ENCODE data around the gene ASCC1.
"Not testable (repeated sequence)": the region's sequence is repeated elsewhere in the genome, so short reads cannot be mapped to it uniquely, and the experiment has no call there.

The ASCC1 gene

GRCh38 chr10:72218726-72219125, 2.6 kb upstream of the ASCC1 start:
- peak overlapping the region in 1 of 2 donors; percentile 30 for H3K9ac ChIP-seq (ENCODE audit: low read length in 2 of 2)
- peak overlapping the region; percentile 4 to 6 for H3K4me3 ChIP-seq (ENCODE audit: low read length in 2 of 2)
- no peaks in the 10 kb centered on the region for H3K27me3 ChIP-seq (ENCODE audit: control insufficient read depth in 1 of 2, insufficient read depth in 2 of 2, low read length in 2 of 2)
- H3K4me1 ChIP-seq (ENCODE audit: control insufficient read depth, insufficient read depth, low read length): peaks cover 26% of the 10 kb centered on the region
- H3K27ac ChIP-seq (ENCODE audit: low read length): peak overlapping the region; percentile 37
- no peaks in the 10 kb centered on the region for H3K36me3 ChIP-seq (ENCODE audit: control insufficient read depth in 2 of 2, insufficient read depth in 2 of 2, low read length in 2 of 2)
- H3K9me3 ChIP-seq (ENCODE audit: control insufficient read depth in 2 of 2, low read length in 2 of 2): no peaks in the 10 kb centered on the region

- H3K9ac ChIP-seq (ENCODE audit: low read length in 2 of 2): peak overlapping the region in 1 of 2 donors; percentile 30
- H3K36me3 ChIP-seq (ENCODE audit: control insufficient read depth in 2 of 2, insufficient read depth in 2 of 2, low read length in 2 of 2): no peaks in the 10 kb centered on the region
- no peaks in the 10 kb centered on the region for H3K9me3 ChIP-seq (ENCODE audit: control insufficient read depth in 2 of 2, low read length in 2 of 2)
- no peaks in the 10 kb centered on the region for H3K27me3 ChIP-seq (ENCODE audit: control insufficient read depth in 1 of 2, insufficient read depth in 2 of 2, low read length in 2 of 2)
- H3K4me3 ChIP-seq (ENCODE audit: low read length in 2 of 2): peak overlapping the region; percentile 4 to 6
- H3K4me1 ChIP-seq (ENCODE audit: control insufficient read depth, insufficient read depth, low read length): peaks cover 26% of the 10 kb centered on the region
- H3K27ac ChIP-seq (ENCODE audit: low read length): peak overlapping the region; percentile 37
These were observed 2.2 kb upstream of the ASCC1 start for GRCh38 chr10:72218325-72218724.

DNA sequence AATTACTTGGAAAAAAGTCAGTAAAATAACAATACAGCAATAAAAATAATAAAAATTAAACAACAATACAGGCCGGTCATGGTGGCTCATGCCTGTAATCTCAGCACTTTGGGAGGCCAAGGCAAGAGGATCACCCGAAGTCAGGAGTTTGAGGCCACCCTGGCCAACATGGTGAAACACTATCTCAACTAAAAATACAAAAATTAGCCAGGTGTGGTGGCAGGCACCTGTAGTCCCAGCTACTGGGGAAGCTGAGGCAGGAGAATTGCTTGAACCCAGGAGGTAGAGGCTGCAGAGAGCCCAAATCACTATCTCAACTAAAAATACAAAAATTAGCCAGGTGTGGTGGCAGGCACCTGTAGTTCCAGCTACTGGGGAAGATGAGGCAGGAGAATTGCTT, 4.2 kb downstream of the ASCC1 start:
- Histone ChIP-seq H3K4me1 (ENCODE audit: control insufficient read depth, insufficient read depth, low read length) (peaks cover 12% of the 10 kb centered on the region), H3K36me3 (ENCODE audit: control insufficient read depth in 2 of 2, insufficient read depth in 2 of 2, low read length in 2 of 2) (peaks cover 6 to 12% of the 10 kb centered on the region in 2 donors)
- H3K27me3 ChIP-seq (ENCODE audit: control insufficient read depth in 1 of 2, insufficient read depth in 2 of 2, low read length in 2 of 2); H3K9ac ChIP-seq (ENCODE audit: low read length in 2 of 2); H3K4me3 ChIP-seq (ENCODE audit: low read length in 2 of 2); H3K27ac ChIP-seq (ENCODE audit: low read length); H3K9me3 ChIP-seq (ENCODE audit: control insufficient read depth in 2 of 2, low read length in 2 of 2): not testable (repeated sequence)

DNA sequence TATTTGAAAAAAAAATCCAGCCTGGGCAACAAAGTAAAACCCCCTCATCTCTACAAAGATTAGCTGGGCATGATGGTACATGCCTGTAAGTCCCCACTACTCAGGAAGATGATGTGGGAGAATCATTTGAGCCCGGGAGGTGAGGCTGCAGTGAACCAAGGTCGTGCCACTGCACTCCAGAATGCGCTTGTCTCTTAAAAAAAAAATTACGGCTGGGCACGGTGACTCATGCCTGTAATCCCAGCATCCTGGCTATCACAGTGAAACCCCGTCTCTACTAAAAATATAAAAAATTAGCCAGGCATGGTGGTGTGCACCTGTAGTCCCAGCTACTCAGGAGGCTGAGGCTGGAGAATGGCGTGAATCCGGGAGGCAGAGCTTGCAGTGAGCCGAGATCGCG, 4.7 kb downstream of the ASCC1 start:
- H3K4me3 ChIP-seq (ENCODE audit: low read length in 2 of 2); H3K9ac ChIP-seq (ENCODE audit: low read length in 2 of 2); H3K9me3 ChIP-seq (ENCODE audit: control insufficient read depth in 2 of 2, low read length in 2 of 2); H3K27me3 ChIP-seq (ENCODE audit: control insufficient read depth in 1 of 2, insufficient read depth in 2 of 2, low read length in 2 of 2); H3K4me1 ChIP-seq (ENCODE audit: control insufficient read depth, insufficient read depth, low read length); H3K27ac ChIP-seq (ENCODE audit: low read length): not testable (repeated sequence)
- H3K36me3 ChIP-seq (ENCODE audit: control insufficient read depth in 2 of 2, insufficient read depth in 2 of 2, low read length in 2 of 2): peaks cover 6 to 12% of the 10 kb centered on the region in 2 donors

GRCh38 chr10:72208526-72208925, 7.5 kb downstream of the ASCC1 start:
- not testable (repeated sequence) for H3K9ac ChIP-seq (ENCODE audit: low read length in 2 of 2); H3K27me3 ChIP-seq (ENCODE audit: control insufficient read depth in 1 of 2, insufficient read depth in 2 of 2, low read length in 2 of 2); H3K27ac ChIP-seq (ENCODE audit: low read length); H3K4me3 ChIP-seq (ENCODE audit: low read length in 2 of 2); H3K4me1 ChIP-seq (ENCODE audit: control insufficient read depth, insufficient read depth, low read length); H3K9me3 ChIP-seq (ENCODE audit: control insufficient read depth in 2 of 2, low read length in 2 of 2)
- peaks cover 11 to 16% of the 10 kb centered on the region in 2 donors for H3K36me3 ChIP-seq (ENCODE audit: control insufficient read depth in 2 of 2, insufficient read depth in 2 of 2, low read length in 2 of 2)

DNA sequence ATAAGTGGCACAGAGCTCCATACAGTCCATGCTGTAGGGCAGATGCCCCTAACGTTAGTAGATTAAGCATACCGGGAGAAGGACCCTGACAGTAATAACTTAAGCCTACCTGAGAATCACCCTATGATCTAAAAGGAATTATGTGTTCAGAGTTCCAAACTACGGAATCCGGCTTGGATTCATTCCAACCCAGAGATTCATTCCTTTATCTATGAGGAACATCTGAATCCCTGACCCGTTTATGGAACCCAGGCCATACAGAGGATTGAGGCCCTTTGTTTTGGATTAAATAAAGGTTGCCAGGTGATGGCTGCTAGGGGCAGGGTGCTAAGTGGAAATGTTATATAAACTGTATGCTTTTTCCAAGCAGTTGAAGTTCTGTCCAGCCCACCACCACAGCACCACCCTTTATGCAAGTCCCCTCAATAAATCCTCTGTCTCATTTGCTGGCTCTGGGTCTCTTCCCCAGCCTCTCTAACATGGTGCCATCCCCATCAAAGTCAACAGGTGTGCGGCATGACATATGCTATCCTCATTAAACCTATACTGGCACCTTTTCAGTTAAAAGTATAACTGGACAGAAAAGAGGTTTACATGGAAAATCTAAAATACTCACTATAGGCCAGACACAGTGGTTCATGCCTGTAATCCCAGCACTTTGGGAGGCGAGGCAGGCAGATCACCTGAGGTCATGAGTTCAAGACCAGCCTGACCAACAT, 9.4 kb downstream of the ASCC1 start:
- no peaks in the 10 kb centered on the region for H3K4me1 ChIP-seq (ENCODE audit: control insufficient read depth, insufficient read depth, low read length)
- H3K27ac ChIP-seq (ENCODE audit: low read length): no peak overlapping the region
- H3K36me3 ChIP-seq (ENCODE audit: control insufficient read depth in 2 of 2, insufficient read depth in 2 of 2, low read length in 2 of 2): peaks cover 11 to 14% of the 10 kb centered on the region in 2 donors
- no peaks in the 10 kb centered on the region for H3K27me3 ChIP-seq (ENCODE audit: control insufficient read depth in 1 of 2, insufficient read depth in 2 of 2, low read length in 2 of 2)
- no peak overlapping the region for H3K9ac ChIP-seq (ENCODE audit: low read length in 2 of 2)
- no peaks in the 10 kb centered on the region for H3K9me3 ChIP-seq (ENCODE audit: control insufficient read depth in 2 of 2, low read length in 2 of 2)
- H3K4me3 ChIP-seq (ENCODE audit: low read length in 2 of 2): no peak overlapping the region

DNA sequence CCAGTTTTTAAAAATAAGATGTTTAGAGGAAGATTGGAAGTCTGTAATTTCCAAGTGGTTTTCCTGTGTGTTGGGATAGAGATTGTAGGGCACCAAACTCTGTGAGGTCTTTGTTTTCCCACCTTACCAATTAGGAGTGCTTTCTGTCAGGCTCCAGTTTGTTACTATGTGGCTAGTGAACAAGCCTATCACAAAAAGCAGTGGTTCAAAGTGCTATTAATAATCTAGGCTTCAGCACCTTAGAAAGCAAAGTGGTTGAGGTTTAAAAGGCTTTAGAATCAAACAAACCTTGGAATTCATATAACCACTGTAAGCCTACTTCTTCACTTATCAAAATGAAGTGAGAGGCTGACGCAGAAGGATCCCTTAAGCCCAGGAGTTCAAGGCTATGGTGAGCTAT, 11.4 kb downstream of the ASCC1 start:
- Histone ChIP-seq H3K27me3 (ENCODE audit: control insufficient read depth in 1 of 2, insufficient read depth in 2 of 2, low read length in 2 of 2) (no peaks in the 10 kb centered on the region), H3K4me1 (ENCODE audit: control insufficient read depth, insufficient read depth, low read length) (no peaks in the 10 kb centered on the region), H3K36me3 (ENCODE audit: control insufficient read depth in 2 of 2, insufficient read depth in 2 of 2, low read length in 2 of 2) (peaks cover 8 to 17% of the 10 kb centered on the region in 2 donors)

GRCh38 chr10:72204296-72204695, 11.8 kb downstream of the ASCC1 start:
- Histone ChIP-seq H3K9ac (ENCODE audit: low read length in 2 of 2) (no peak overlapping the region), H3K9me3 (ENCODE audit: control insufficient read depth in 2 of 2, low read length in 2 of 2) (no peaks in the 10 kb centered on the region), H3K4me3 (ENCODE audit: low read length in 2 of 2) (no peak overlapping the region), H3K36me3 (ENCODE audit: control insufficient read depth in 2 of 2, insufficient read depth in 2 of 2, low read length in 2 of 2) (peaks cover 8 to 16% of the 10 kb centered on the region in 2 donors), H3K4me1 (ENCODE audit: control insufficient read depth, insufficient read depth, low read length) (no peaks in the 10 kb centered on the region), H3K27ac (ENCODE audit: low read length) (no peak overlapping the region), H3K27me3 (ENCODE audit: control insufficient read depth in 1 of 2, insufficient read depth in 2 of 2, low read length in 2 of 2) (no peaks in the 10 kb centered on the region)

More for the DNA sequence above, 11.4 kb downstream of the ASCC1 start:
- Histone ChIP-seq H3K9ac (ENCODE audit: low read length in 2 of 2) (no peak overlapping the region), H3K4me3 (ENCODE audit: low read length in 2 of 2) (no peak overlapping the region), H3K9me3 (ENCODE audit: control insufficient read depth in 2 of 2, low read length in 2 of 2) (no peaks in the 10 kb centered on the region), H3K27ac (ENCODE audit: low read length) (no peak overlapping the region)

GRCh38 chr10:72201293-72201692, 14.8 kb downstream of the ASCC1 start:
- H3K36me3 ChIP-seq (ENCODE audit: control insufficient read depth in 2 of 2, insufficient read depth in 2 of 2, low read length in 2 of 2): peaks cover 8 to 16% of the 10 kb centered on the region in 2 donors
- H3K9ac ChIP-seq (ENCODE audit: low read length in 2 of 2): no peak overlapping the region
- no peaks in the 10 kb centered on the region for H3K27me3 ChIP-seq (ENCODE audit: control insufficient read depth in 1 of 2, insufficient read depth in 2 of 2, low read length in 2 of 2)
- H3K4me1 ChIP-seq (ENCODE audit: control insufficient read depth, insufficient read depth, low read length): no peaks in the 10 kb centered on the region
- no peaks in the 10 kb centered on the region for H3K9me3 ChIP-seq (ENCODE audit: control insufficient read depth in 2 of 2, low read length in 2 of 2)
- no peak overlapping the region for H3K4me3 ChIP-seq (ENCODE audit: low read length in 2 of 2)
- no peak overlapping the region for H3K27ac ChIP-seq (ENCODE audit: low read length)

DNA sequence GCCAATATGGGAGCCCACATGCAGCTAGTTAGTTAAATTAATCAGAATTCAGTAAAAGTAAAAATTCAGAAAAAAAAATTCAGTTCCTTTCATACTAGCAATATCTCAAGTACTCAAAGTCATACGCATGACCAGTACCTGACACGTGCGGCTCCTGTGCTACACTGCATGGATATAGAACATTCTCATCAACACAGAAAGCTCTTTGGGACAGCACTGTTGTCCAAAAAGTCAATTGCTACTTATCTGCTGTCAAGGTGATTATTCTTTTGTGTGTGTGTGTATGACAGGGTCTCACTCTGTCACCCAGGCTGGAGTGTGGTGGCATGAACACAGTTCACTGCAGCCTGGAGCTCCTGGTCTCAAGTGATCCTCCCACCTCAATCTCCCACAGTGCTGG, 15.2 kb downstream of the ASCC1 start:
- H3K9ac ChIP-seq (ENCODE audit: low read length in 2 of 2): no peak overlapping the region
- peaks cover 8 to 18% of the 10 kb centered on the region in 2 donors for H3K36me3 ChIP-seq (ENCODE audit: control insufficient read depth in 2 of 2, insufficient read depth in 2 of 2, low read length in 2 of 2)
- no peak overlapping the region for H3K27ac ChIP-seq (ENCODE audit: low read length)
- H3K4me3 ChIP-seq (ENCODE audit: low read length in 2 of 2): no peak overlapping the region
- no peaks in the 10 kb centered on the region for H3K27me3 ChIP-seq (ENCODE audit: control insufficient read depth in 1 of 2, insufficient read depth in 2 of 2, low read length in 2 of 2)
- no peaks in the 10 kb centered on the region for H3K4me1 ChIP-seq (ENCODE audit: control insufficient read depth, insufficient read depth, low read length)
- H3K9me3 ChIP-seq (ENCODE audit: control insufficient read depth in 2 of 2, low read length in 2 of 2): no peaks in the 10 kb centered on the region

GRCh38 chr10:72194949-72195348, 21.1 kb downstream of the ASCC1 start:
- no peaks in the 10 kb centered on the region for H3K9me3 ChIP-seq (ENCODE audit: control insufficient read depth in 2 of 2, low read length in 2 of 2)
- H3K36me3 ChIP-seq (ENCODE audit: control insufficient read depth in 2 of 2, insufficient read depth in 2 of 2, low read length in 2 of 2): peaks cover 6 to 11% of the 10 kb centered on the region in 2 donors

More at GRCh38 chr10:72194949-72195348, 21.1 kb downstream of the ASCC1 start:
- Histone ChIP-seq H3K4me3 (ENCODE audit: low read length in 2 of 2) (no peak overlapping the region), H3K9ac (ENCODE audit: low read length in 2 of 2) (no peak overlapping the region), H3K4me1 (ENCODE audit: control insufficient read depth, insufficient read depth, low read length) (no peaks in the 10 kb centered on the region), H3K27me3 (ENCODE audit: control insufficient read depth in 1 of 2, insufficient read depth in 2 of 2, low read length in 2 of 2) (no peaks in the 10 kb centered on the region), H3K27ac (ENCODE audit: low read length) (no peak overlapping the region)

Measured in stomach smooth muscle (tissue), 2 donors.